ENCODE measurements around the gene COL6A5.
"Not testable (repeated sequence)": the region's sequence is repeated elsewhere in the genome, so short reads cannot be mapped to it uniquely, and the experiment has no call there.

Gene COL6A5

DNA sequence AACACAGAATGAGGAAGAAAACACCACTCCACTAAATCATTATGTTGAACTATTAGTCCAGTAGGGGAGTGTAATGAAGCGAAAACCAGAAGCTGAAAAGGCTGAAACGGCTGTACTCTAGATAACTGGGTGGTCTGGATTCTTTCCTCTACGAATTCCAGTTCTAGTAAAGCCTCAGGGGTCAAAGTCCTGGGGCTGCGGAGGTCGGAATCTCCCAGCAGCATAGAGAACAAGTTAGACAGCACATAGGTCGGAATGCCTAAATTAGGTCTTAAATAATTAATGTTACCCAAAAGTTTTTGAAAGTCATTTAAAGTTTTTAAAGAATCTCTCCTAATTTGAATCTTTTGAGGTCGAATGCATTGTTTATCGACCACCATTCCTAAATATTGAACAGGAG, 102.7 kb downstream of the COL6A5 start:
- DNase-seq (ENCODE audit: low read depth in 2 of 2) = not testable (repeated sequence)

DNA sequence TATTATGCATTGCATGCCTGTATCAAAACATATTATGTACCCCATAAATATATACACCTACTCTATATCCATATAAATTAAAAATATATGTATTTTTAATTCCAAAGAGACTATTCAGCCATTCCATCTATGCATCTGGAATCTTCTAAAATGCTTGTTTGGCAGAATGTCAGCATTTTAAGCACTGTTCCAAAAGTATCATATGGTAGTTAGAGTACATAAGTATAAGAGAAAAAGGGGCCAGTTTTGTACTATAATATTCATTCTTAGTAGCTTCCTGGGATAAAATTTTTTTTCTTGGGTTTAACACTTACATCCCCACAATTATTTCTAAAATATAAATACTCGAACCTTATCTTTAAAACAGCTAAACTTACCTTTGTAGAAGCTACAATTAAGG, 111.1 kb downstream of the COL6A5 start:
- DNase-seq (ENCODE audit: low read depth in 2 of 2) = no peak

DNA sequence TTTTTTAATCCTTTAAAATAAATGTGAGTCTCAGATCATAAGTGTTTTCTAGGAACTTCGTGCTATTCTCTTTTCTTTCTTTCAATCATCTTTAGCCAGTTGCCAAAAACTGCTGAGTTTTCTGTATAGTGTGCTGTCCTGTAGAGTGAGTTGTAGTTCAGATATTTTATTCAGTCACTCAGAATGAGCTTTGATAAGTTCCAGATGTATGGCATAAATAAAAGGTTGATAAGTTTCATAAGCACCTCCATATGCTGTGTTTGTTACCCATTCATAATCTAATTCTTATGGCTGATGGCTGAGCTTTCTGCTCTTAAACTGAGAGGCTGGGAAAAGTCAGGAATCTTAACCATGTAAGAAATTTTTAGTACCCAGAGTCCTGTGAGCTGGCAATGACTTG, 112.2 kb downstream of the COL6A5 start:
- DNase-seq (ENCODE audit: low read depth in 2 of 2) = no peak

- DNase-seq (ENCODE audit: low read depth in 2 of 2) = no peak
Observed at GRCh38 chr3:130459944-130460343, 114.5 kb downstream of the COL6A5 start.

DNA sequence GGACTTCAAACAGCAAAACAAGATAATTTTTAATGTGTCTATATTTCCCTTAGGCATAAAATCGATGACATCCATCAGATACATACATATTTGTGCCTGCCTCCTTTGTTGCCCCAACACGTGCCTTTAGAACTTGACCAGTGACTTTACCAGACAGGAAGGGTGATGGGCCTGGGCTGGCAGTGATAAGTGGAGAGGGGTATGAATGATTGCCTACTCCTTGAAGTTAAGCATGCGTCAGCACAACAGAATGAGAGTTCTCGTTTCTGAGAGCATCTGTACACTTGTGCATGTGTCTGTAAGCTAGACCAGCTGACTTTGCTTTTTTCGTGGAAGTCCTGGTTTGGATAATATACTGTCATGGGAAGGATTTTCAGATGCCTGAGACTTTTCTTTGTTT, 116.6 kb downstream of the COL6A5 start:
- no peak for DNase-seq (ENCODE audit: low read depth in 2 of 2)

- no peak for DNase-seq (ENCODE audit: low read depth in 2 of 2)
Observed at GRCh38 chr3:130463221-130463620, 117.7 kb downstream of the COL6A5 start.

DNA sequence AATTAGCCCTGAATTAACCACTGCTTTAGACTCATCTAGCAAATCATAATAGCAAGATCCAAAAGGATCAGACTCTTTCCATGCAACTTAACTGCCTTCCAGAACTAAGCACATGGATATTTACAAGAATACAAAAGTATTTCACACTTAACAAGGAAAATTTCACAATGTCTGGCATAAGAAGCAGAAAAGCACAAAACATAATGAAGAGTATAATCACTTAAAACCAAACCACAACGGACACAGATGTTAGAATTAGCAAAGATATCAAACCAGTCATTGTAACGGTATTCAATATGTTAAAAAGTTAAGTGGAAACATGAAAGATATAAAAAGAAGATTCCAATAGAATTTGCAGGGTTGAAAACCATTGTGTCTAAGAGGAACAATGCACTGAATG, 120.0 kb downstream of the COL6A5 start:
- no peak for DNase-seq (ENCODE audit: low read depth in 2 of 2)

- no peak for DNase-seq (ENCODE audit: low read depth in 2 of 2)
Observed at GRCh38 chr3:130468311-130468710, 122.8 kb downstream of the COL6A5 start.

GRCh38 chr3:130470126-130470525, 124.7 kb downstream of the COL6A5 start:
- no peak for DNase-seq (ENCODE audit: low read depth in 2 of 2)

- DNase-seq (ENCODE audit: low read depth in 2 of 2) = no peak
Observed at GRCh38 chr3:130473416-130473815, 127.9 kb downstream of the COL6A5 start.

GRCh38 chr3:130480736-130481135, 135.3 kb downstream of the COL6A5 start:
- no peak for DNase-seq (ENCODE audit: low read depth in 2 of 2)

- DNase-seq (ENCODE audit: low read depth in 2 of 2) = no peak
Observed at GRCh38 chr3:130488288-130488687, 142.8 kb downstream of the COL6A5 start.

- DNase-seq (ENCODE audit: low read depth in 2 of 2) = no peak
Observed at GRCh38 chr3:130488769-130489450, 143.4 kb downstream of the COL6A5 start.

GRCh38 chr3:130490241-130490640, 144.8 kb downstream of the COL6A5 start:
- no peak for DNase-seq (ENCODE audit: low read depth in 2 of 2)

DNA sequence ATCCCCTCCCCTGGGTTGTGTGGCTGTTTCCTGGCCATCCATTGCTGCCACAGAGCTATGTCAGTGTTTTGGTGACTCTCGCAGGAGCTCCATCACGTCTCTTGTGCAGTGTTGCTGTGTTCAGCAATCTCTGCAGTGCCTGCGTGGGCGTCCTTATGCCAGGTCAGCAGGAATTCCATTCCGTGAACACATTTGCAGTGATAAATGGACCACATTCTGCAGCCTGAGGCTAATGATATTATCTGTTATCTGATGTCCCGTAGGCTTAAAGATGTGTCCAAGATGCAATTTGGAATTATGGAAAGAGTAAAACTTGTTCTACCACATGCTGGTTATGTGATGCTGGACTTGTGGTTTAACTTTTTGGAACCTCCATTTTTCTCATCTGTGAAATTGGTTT, 146.0 kb downstream of the COL6A5 start:
- DNase-seq (ENCODE audit: low read depth in 2 of 2) = no peak

DNA sequence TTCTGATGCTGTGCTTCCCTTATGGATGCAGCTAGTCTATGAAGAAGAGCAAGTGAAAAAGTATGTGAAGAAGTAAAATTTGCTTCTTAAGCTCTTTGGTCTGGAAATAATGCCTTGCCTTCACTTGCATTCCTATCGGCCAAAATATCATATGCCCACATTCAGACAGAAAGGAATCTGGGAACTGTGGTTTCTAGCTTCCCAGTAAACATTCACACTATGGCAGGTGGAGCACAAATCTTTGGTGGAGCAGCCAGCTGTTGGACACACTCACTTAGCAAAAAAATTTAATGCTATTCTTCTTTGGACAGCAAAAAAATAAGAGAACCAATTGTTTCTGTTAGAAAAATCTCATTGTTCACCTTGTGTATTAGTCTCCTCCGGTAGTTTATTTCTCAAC, 159.2 kb downstream of the COL6A5 start:
- no peak for DNase-seq (ENCODE audit: low read depth in 2 of 2)

GRCh38 chr3:130506031-130506430, 160.6 kb downstream of the COL6A5 start:
- no peak for DNase-seq (ENCODE audit: low read depth in 2 of 2)

GRCh38 chr3:130507746-130508145, 162.3 kb downstream of the COL6A5 start:
- DNase-seq (ENCODE audit: low read depth in 2 of 2) = no peak

- no peak for DNase-seq (ENCODE audit: low read depth in 2 of 2)
Observed at GRCh38 chr3:130509008-130509407, 163.5 kb downstream of the COL6A5 start.

- no peak for DNase-seq (ENCODE audit: low read depth in 2 of 2)
Observed at GRCh38 chr3:130514681-130515080, 169.2 kb downstream of the COL6A5 start.

DNA sequence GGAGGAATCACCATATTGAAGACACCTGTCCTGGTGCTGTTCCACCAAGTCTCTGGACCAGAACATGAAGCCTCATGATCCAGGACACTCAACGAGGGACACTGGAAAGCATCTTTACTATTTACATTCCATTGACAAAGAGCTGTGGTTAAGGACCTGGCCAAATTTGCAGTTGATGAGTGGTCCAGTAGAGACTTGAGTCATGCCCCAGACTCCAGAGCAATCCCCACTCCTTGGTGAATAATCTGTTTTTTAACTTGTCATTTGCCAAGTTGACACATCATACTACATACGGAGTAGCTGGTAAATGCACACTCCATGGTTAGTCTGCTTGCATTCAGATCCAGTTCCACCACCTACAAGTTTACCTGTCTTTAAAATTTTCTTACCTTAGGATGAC, 170.3 kb downstream of the COL6A5 start:
- no peak for DNase-seq (ENCODE audit: low read depth in 2 of 2)

- no peak for DNase-seq (ENCODE audit: low read depth in 2 of 2)
Observed at GRCh38 chr3:130516645-130517512, 171.4 kb downstream of the COL6A5 start, which contains the start of gene COL6A6. Gene COL6A6 (plus strand): TSS chr3:130517177. CDS start chr3:130560365, 43,188 bp downstream.

DNA sequence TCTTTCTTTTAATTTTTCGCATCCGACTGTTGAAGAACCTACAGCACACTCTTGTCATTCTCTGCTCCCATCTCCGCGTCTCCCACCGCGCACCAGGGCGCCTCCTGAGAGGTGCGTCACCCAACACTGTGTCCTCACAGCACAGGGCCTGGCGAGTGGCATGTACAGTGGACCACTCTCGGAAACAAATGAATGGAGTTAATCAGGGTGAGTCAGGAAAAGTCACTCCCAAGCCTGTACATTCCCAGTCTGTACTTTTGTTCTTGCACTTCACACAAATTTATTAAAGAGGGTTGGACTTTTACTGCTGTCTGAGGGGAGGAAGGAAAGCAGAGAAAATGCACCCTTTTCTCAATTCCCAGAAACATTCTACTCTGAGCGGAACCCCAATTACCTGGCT, 172.1 kb downstream of the COL6A5 start:
- no peak for DNase-seq (ENCODE audit: low read depth in 2 of 2)
